NCI-H82 treated with DMSO at 0.1 percent for 48 hours (cell line): ENCODE measurements around the gene PCDHGA9.
"Not testable (repeated sequence)": the region's sequence is repeated elsewhere in the genome, so short reads cannot be mapped to it uniquely, and the experiment has no call there.

Experiments
- DNase-seq: peaks from one replicate; lab custom pipeline; 2025; ENCODE audit not compliant: unreplicated experiment; lab: John Stamatoyannopoulos, UW

The PCDHGA9 gene

GRCh38 chr5:141383345-141383744 is 19.2 kb upstream of the PCDHGA9 start:
- no peak for DNase-seq

GRCh38 chr5:141384471-141385267 is 17.9 kb upstream of the PCDHGA9 start:
- DNase-seq, result no peak

DNA sequence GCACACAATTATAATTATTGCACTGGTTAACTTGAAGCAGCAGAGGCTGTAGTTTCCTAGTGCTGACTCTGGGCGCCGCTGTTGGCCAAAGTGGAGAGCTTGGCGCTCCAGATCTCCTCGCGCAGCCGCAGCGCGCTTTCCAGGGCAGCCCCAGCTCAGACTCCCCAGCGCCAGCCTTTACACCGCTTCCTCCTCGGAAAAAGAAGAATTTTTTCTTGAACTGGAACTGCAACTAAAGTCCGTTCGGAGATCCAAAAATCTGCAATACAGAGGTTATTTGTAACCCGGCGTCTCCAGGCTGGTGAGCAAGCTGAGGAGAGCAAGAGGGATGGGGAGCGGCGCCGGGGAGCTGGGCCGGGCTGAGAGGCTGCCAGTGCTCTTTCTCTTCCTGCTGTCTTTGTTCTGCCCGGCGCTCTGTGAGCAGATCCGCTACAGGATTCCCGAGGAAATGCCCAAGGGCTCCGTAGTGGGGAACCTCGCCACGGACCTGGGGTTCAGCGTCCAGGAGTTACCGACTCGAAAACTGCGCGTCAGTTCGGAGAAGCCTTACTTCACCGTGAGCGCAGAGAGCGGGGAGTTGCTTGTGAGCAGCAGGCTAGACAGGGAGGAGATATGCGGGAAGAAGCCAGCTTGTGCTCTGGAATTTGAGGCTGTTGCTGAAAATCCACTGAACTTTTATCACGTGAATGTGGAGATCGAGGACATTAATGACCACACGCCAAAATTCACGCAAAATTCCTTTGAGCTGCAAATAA is 14.8 kb upstream of the PCDHGA9 start, which contains the start of gene PCDHGB4:
PCDHGB4 (plus strand) TSS at position 142 of the 755 bp plus-strand sequence; CDS start at position 329, 187 bp downstream.
- not testable (repeated sequence) for DNase-seq

DNA sequence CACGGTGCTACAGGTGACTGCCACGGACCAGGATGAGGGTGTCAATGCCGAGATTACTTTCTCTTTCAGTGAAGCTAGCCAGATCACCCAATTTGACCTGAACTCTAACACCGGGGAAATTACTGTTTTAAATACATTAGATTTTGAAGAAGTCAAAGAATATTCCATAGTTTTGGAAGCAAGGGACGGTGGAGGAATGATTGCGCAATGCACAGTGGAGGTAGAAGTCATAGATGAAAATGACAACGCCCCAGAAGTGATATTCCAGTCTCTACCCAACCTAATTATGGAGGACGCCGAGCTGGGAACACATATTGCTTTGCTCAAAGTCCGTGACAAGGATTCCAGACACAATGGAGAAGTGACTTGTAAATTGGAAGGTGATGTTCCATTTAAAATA is 13.9 kb upstream of the PCDHGA9 start:
- no peak for DNase-seq

- DNase-seq, result no peak
These were observed 13.2 kb upstream of the PCDHGA9 start for GRCh38 chr5:141389153-141390042.

DNA sequence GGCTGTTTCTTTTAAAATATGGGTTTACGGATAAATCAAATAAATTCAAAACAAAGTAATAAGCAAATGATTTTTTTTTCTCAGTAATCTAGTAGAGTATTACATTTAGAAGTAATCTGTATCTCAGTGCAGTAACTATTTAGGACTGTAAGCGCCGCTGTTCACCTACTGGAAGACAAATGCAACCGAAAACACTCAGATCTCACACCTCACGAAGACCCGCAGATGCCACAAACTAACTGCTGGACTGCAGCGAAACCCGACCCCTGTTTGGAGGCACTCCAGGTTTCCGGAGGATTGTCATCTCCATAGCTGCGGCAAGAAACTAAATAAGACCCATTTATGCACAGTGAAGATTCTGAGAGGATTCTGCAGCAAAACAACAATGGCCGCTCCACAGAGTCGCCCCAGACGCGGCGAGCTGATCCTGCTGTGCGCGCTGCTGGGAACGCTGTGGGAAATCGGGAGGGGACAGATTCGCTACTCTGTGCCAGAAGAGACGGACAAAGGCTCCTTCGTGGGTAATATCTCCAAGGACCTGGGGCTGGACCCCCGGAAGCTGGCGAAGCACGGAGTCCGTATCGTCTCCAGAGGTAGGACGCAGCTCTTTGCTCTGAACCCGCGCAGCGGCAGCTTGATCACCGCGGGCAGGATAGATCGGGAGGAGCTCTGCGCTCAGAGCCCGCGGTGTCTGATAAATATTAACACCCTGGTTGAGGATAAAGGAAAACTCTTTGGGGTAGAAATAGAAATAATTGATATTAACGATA is 10.0 kb upstream of the PCDHGA9 start, which contains the start of gene PCDHGA8:
PCDHGA8 (plus strand) TSS at position 205 of the 770 bp plus-strand sequence; CDS start at position 386, 181 bp downstream.
- DNase-seq, result no peak

GRCh38 chr5:141393267-141393666 is 9.3 kb upstream of the PCDHGA9 start:
- no peak for DNase-seq

DNA sequence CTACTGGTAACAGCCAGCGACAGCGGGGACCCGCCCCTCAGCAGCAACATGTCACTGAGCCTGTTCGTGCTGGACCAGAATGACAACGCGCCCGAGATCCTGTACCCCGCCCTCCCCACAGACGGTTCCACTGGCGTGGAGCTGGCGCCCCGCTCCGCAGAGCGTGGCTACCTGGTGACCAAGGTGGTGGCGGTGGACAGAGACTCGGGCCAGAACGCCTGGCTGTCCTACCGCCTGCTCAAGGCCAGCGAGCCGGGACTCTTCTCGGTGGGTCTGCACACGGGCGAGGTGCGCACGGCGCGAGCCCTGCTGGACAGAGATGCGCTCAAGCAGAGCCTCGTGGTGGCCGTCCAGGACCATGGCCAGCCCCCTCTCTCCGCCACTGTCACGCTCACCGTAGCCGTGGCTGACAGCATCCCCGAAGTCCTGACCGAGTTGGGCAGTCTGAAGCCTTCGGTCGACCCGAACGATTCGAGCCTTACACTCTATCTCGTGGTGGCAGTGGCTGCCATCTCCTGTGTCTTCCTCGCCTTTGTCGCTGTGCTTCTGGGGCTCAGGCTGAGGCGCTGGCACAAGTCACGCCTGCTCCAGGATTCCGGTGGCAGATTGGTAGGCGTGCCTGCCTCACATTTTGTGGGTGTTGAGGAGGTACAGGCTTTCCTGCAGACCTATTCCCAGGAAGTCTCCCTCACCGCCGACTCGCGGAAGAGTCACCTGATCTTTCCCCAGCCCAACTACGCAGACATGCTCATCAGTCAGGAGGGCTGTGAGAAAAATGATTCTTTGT is 8.0 kb upstream of the PCDHGA9 start:
- DNase-seq, result not testable (repeated sequence)

DNA sequence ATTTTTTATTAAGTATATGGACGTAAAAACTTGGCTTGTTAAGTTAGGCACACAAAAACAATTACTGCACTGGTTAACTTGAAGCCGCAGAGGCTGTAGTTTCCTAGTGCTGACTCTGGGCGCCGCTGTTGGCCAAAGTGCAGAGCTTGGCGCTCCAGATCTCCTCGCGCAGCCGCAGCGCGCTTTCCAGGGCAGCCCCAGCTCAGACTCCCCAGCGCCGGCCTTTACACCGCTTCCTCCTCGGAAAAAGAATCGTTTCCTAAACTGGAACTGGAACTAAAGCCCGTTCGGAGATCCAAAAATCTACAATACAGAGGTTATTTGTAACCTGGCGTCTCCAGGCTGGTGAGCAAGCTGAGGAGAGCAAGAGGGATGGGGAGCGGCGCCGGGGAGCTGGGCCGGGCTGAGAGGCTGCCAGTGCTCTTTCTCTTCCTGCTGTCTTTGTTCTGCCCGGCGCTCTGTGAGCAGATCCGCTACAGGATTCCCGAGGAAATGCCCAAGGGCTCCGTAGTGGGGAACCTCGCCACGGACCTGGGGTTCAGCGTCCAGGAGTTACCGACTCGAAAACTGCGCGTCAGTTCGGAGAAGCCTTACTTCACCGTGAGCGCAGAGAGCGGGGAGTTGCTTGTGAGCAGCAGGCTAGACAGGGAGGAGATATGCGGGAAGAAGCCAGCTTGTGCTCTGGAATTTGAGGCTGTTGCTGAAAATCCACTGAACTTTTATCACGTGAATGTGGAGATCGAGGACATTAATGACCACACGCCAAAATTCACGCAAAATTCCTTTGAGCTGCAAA is 4.6 kb upstream of the PCDHGA9 start, which contains the start of gene PCDHGB5:
PCDHGB5 (plus strand) TSS at position 192 of the 796 bp plus-strand sequence; CDS start at position 373, 181 bp downstream.
- DNase-seq, result not testable (repeated sequence)

DNA sequence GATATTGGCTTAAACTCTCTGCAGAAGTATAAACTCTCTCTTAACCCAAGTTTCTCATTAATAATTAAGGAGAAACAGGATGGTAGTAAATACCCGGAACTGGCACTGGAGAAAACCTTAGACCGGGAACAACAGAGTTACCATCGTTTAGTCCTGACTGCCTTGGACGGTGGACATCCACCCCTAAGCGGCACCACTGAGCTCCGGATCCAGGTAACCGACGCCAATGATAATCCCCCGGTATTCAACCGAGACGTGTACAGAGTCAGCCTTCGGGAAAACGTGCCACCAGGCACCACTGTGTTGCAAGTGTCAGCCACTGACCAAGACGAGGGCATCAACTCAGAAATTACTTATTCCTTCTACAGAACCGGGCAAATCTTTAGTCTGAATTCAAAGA is 4.0 kb upstream of the PCDHGA9 start:
- no peak for DNase-seq

GRCh38 chr5:141399555-141400258 is 2.9 kb upstream of the PCDHGA9 start:
- DNase-seq, result no peak

DNA sequence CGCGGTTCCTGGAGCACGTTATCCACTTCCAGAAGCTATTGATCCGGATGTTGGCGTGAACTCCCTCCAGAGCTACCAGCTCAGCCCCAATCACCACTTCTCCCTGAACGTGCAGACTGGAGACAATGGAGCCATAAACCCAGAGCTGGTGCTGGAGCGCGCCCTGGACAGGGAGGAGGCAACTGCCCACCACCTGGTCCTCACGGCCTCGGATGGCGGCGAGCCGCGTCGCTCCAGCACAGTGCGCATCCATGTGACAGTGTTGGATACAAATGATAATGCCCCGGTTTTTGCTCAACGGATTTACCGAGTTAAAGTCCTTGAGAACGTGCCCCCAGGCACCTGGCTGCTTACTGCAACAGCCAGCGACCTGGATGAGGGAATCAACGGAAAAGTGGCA is 809 bp downstream of the PCDHGA9 start:
- no peak for DNase-seq

- not testable (repeated sequence) for DNase-seq
These were observed 5.4 kb downstream of the PCDHGA9 start, which contains the start of gene PCDHGB6 for GRCh38 chr5:141407790-141408505. PCDHGB6 (plus strand) TSS chr5:141408021; CDS start chr5:141408203, 182 bp downstream.

- no peak for DNase-seq
These were observed 7.2 kb downstream of the PCDHGA9 start for GRCh38 chr5:141409598-141410306.

DNA sequence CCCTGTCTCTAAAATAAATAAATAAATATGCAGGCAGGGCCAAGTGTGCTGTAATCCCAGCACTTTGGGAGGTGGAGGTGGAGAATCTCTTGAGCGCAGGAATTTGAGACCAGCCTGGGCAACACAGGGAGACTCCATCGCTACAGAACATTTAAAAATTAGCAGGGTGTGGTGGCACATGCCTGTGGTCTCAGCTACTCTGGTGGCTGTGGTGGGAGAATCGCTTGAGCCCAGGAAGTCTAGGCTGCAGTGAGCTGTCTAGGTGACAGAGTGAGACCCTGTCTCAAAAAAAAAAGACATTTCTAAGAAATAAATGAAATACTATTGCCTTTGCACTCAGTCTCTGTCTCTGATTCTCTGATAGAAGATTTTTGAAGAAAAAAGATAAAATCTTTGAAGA is 9.0 kb downstream of the PCDHGA9 start:
- no peak for DNase-seq

DNA sequence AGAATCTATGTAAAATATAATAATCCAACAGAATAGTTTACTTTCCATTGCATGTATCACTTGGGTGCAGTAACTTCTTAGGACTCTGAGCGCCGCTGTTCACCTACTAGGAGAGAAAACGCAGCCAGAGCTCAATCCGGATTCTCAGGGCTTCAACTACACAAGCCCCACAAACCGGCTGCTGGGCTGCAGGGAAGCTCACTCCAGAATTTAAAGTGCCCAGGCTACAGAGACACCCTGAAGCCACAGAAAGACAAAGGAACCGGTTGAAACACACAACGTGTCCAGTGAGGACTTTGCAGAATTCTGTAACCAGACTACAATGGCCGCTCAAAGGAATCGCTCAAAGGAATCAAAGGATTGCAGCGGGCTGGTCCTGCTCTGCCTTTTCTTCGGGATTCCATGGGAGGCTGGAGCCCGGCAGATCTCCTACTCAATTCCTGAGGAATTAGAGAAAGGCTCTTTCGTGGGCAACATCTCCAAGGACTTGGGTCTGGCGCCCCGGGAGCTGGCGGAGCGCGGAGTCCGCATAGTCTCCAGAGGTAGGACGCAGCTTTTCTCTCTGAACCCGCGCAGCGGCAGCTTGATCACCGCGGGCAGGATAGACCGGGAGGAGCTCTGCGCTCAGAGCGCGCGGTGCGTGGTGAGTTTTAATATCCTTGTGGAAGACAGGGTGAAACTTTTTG is 10.4 kb downstream of the PCDHGA9 start, which contains the start of gene PCDHGA10:
PCDHGA10 (plus strand) TSS at position 134 of the 686 bp plus-strand sequence; CDS start at position 323, 189 bp downstream.
- DNase-seq, result no peak
